K562 (cell line): ENCODE results near the gene LRRC71. TPM values are rescaled to one million over a fixed set of nuclear protein-coding genes. Genes with fewer than 3 reads are reported as not detected.

Experiments used
- ATAC-seq: fragments of 200-7000 bp; cut with Tn5 transposase; 3 replicates; pipeline ENCODE4 v1.9.1; 2020; ENCODE audit warnings: moderate library complexity
- BruUV-seq: library from RNA; stranded (reverse); fragments of 400-500 nt; replicated peaks from 2 replicates; lab custom pipeline; 2021; lab: Mats Ljungman, UMichigan
- CTCF ChIA-PET: fragments of 300-600 bp; formaldehyde crosslinking; extraction: SDS; loops from one replicate; lab custom pipeline; 2021; ENCODE audit warnings: low intra/inter-chr PET ratio; lab: Yijun Ruan, JAX
- POLR2A ChIA-PET: fragments of 300-600, 350-650 bp; sonication (Branson Sonifier 250); formaldehyde crosslinking; extraction: SDS; loops from one replicate; lab custom pipeline; 2021; ENCODE audit warnings: antibody characterized with exemption, inconsistent platforms; lab: Yijun Ruan, JAX
- DNase-seq, 4 experiments: peaks; one replicate each; pipeline versions ENCODE4 v3.0.0 to v3.0.0-alpha.2; 2011 to 2018; ENCODE audit warnings: low spot score in 3 of 4, mixed read lengths in 3 of 4; ENCODE audit errors: extremely low read depth in 1 of 4
- FAIRE-seq: peaks from 2 replicates; lab custom pipeline; 2011; peaks lifted over from hg19 to GRCh38; lab: Jason Lieb, UNC
- H2AFZ ChIP-seq: 2 replicates; pipeline ENCODE4 v1.6.0; 2011; ENCODE audit warnings: low read depth, low read length, control low read depth, inconsistent platforms
- H3K27ac ChIP-seq: fragments of 200-600 bp; 3 replicates; pipeline ENCODE4 v1.8.0; 2011; ENCODE audit warnings: low read depth, mild to moderate bottlenecking, control low read depth, inconsistent platforms, low read length, moderate library complexity, mixed read lengths; ENCODE audit errors: extremely low read depth
- H3K27me3 ChIP-seq, 2 experiments: fragments of 300-600 bp in 1 of 2; 2 replicates in 1 of 2; 3 replicates in 1 of 2; pipeline versions ENCODE4 v1.6.0 to v1.8.0; 2011; ENCODE audit warnings: inconsistent platforms in 2 of 2, low read length in 2 of 2, mild to moderate bottlenecking in 1 of 2, mixed read lengths in 1 of 2, moderate library complexity in 1 of 2; ENCODE audit not compliant: control insufficient read depth in 2 of 2, insufficient read depth in 2 of 2
- H3K36me3 ChIP-seq: fragments of 300-600 bp; 3 replicates; pipeline ENCODE4 v1.8.0; 2011; ENCODE audit warnings: mild to moderate bottlenecking, low read length, inconsistent platforms; ENCODE audit not compliant: control insufficient read depth, insufficient read depth
- H3K4me1 ChIP-seq, 2 experiments: fragments of 200-600 bp in 1 of 2; replicated peaks in 1 of 2; 2 replicates in 1 of 2; 3 replicates in 1 of 2; pipeline versions ENCODE4 v1.5.1 to v1.8.0; 2011; ENCODE audit warnings: inconsistent platforms in 2 of 2, low read length in 2 of 2, mild to moderate bottlenecking in 1 of 2, mixed read lengths in 1 of 2, moderate library complexity in 1 of 2; ENCODE audit not compliant: control insufficient read depth in 2 of 2, insufficient read depth in 2 of 2
- H3K4me2 ChIP-seq: 2 replicates; pipeline ENCODE4 v1.6.1; 2011; ENCODE audit warnings: low read length, control low read depth, inconsistent platforms, mixed read lengths; ENCODE audit not compliant: insufficient read depth
- H3K4me3 ChIP-seq: fragments of 200-600 bp; sonication (generic), shearing (Covaris generic); 2 replicates; pipeline ENCODE4 v1.5.1; 2016; ENCODE audit warnings: control low read depth, inconsistent platforms
- H3K79me2 ChIP-seq: fragments of 200-600 bp; 3 replicates; pipeline ENCODE4 v1.8.0; 2011; ENCODE audit warnings: low read length, inconsistent platforms; ENCODE audit not compliant: control insufficient read depth, insufficient read depth
- H3K9ac ChIP-seq, 2 experiments: 2 replicates each; pipeline versions ENCODE4 v1.6.0 to v1.6.1; 2011; ENCODE audit warnings: low read depth in 2 of 2, low read length in 2 of 2, control low read depth in 1 of 2, inconsistent platforms in 1 of 2, mild to moderate bottlenecking in 1 of 2, mixed read lengths in 1 of 2; ENCODE audit not compliant: insufficient read depth in 1 of 2
- H3K9me1 ChIP-seq: one replicate; pipeline ENCODE4 v1.6.0; 2011; ENCODE audit warnings: inconsistent platforms, mild to moderate bottlenecking, low read length, moderate library complexity; ENCODE audit not compliant: control insufficient read depth, insufficient read depth
- H3K9me3 ChIP-seq: replicated peaks from 2 replicates; pipeline ENCODE4 v1.5.1; 2011; ENCODE audit warnings: low read depth, low read length, inconsistent platforms; ENCODE audit not compliant: control insufficient read depth, insufficient read depth
- H4K20me1 ChIP-seq: replicated peaks from 2 replicates; pipeline ENCODE4 v1.6.1; 2011; ENCODE audit warnings: low read length, inconsistent platforms, mixed read lengths; ENCODE audit not compliant: control insufficient read depth, insufficient read depth
- NEUROD1 ChIP-seq: fragments of 150-350 bp; IDR thresholded peaks from 2 replicates; pipeline ENCODE4 v1.6.1; 2014; ENCODE audit warnings: borderline replicate concordance, low read length, low read depth; ENCODE audit not compliant: partially characterized antibody
- WGBS: fragments of 100-300 bp; shearing (Covaris generic); methylation state at CpG from one replicate; pipeline ENCODE4 v1.1.6; 2016; ENCODE audit warnings: low coverage, mixed read lengths; ENCODE audit not compliant: insufficient coverage; ENCODE audit errors: missing lambda C conversion rate; 5-methylcytosine and 5-hydroxymethylcytosine counted together
- in situ Hi-C: fragments of 300-500 bp; cut with MboI; formaldehyde crosslinking; loops from 4 replicates; pipeline ENCODE4 v1.15.0; 2018; ENCODE audit warnings: inconsistent platforms, mixed read lengths
- intact Hi-C: fragments of 100-400 bp; cut with micrococcal nuclease; formaldehyde crosslinking; loops from 2 replicates; pipeline ENCODE4 v1.14.2; 2022
- polyA plus RNA-seq, 8 experiments: library from polyadenylated mRNA; depleted of rRNA in 4 of 8; stranded (reverse) in 5 of 8; unstranded in 3 of 8; fragments of >200 nt; fragmentation: Nextera tagmentation in 2 of 8; fragmentation: Illumina TruSeq in 1 of 8; extraction: Ambion mirVana in 2 of 8; extraction: Trizol in 1 of 8; gene quantifications; 2 replicates each; pipeline versions ENCODE4 v1.2.1 to v1.2.3, GENCODE V29; 2011 to 2014; ENCODE audit warnings: inconsistent platforms in 1 of 8, missing spikeins in 1 of 8
- total RNA-seq, 7 experiments: library from RNA; depleted of rRNA in 6 of 7; stranded (reverse); fragments of >200 nt in 6 of 7; fragmentation: Illumina TruSeq in 2 of 7; extraction: Trizol in 2 of 7; gene quantifications; 2 replicates each; pipeline versions ENCODE4 v1.2.1 to v1.2.3, GENCODE V29; 2011 to 2021; ENCODE audit warnings: low replicate concordance in 1 of 7
- TF ChIP-seq, protein P1 (sequence below), 2 experiments: fragments of 450-650 bp in 1 of 2; sonication (generic) in 1 of 2; formaldehyde crosslinking in 1 of 2; IDR thresholded peaks in 1 of 2; conservative IDR thresholded peaks in 1 of 2; 2 replicates each; pipeline versions ENCODE4 v1.6.1 to v1.8.1; 2016 to 2023; ENCODE audit warnings: mild to moderate bottlenecking in 2 of 2, moderate library complexity in 2 of 2, inconsistent platforms in 1 of 2, missing genetic modification reagents in 1 of 2

The LRRC71 gene
- total and polyA plus RNA-seq, 9 of the 15 experiments (the other 6 are each of a cell fraction or from before 2014, with no cell fraction given), result 0.06 to 1.2 (median 0.51) TPM; not detected in 1

DNA sequence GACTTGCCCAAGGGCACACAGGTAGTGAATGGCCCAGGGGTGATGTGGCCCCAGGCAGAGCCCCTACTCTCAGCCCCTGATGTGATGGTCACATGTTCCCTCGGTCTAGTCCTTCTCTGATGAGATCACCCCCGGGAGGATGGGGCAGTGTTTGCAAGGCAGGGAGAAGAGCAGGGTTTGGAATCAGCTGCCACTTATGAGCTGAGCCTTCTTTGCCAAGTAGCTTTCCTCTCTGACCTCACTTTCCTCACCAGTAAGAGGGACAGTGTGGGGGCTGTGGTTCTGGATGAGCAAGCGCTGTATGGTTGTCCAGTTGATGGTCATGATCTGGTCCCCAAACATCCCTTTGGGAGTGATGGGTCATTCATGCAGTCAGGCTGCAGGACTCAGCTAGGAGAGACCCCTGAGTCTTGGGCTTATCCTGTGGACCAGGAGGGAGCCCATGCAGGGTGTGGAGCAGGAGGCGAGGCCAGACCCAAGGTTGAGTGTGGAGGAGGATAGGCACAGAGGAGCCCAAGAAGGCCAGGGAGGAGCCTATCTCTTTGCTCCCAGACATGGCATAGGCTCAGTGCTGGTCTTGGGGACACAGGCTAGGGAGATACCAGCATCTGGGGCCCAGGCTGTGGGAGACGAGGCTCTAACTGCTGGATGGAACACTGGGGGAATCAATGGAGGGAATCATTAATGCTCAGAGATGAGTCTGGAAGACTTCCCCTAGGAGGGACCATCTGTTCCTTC, 42.8 kb upstream of the LRRC71 start:
- peak overlapping the region in 1 of 2 experiments; percentile 32; a peak in 1 of 4 replicates for H3K9ac ChIP-seq
- H3K27ac ChIP-seq, result no peak overlapping the region
- H4K20me1 ChIP-seq, result no peaks in the 10 kb centered on the region
- BruUV-seq, result no TSS peak
- H3K27me3 ChIP-seq, result no peaks in the 10 kb centered on the region
- FAIRE-seq (no peak), DNase-seq (no peak), ATAC-seq (no peak; the same call in 2 of the 3 replicates)
- H3K4me3 ChIP-seq, result no peak overlapping the region
- peaks cover 7 to 33% of the 10 kb centered on the region in 2 experiments; a peak in 4 of 5 replicates for H3K4me1 ChIP-seq
- no peak overlapping the region for H3K4me2 ChIP-seq
- ChIA-PET CTCF (no interaction called here), POLR2A (interaction anchor here (0.5 to 1.0 kb wide), 3 partner anchors 13 to 167 kb away, joined by 3 to 4 read pairs (median 3); no protein-coding TSS in a partner anchor)
- TF ChIP-seq, protein P1, sequence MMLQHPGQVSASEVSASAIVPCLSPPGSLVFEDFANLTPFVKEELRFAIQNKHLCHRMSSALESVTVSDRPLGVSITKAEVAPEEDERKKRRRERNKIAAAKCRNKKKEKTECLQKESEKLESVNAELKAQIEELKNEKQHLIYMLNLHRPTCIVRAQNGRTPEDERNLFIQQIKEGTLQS (IDR thresholded peaks at IDR 0.05), result peak; percentile 39; the same call in 1 of the 2 replicates
- TF ChIP-seq, protein P1 (CRISPR knock-in tag; conservative IDR thresholded peaks at IDR 0.05), result no peak
- no peak for TF ChIP-seq NEUROD1
- H2AFZ ChIP-seq, result no peak overlapping the region
- in situ Hi-C loops (no loop called here), intact Hi-C loops (no loop called here)
- H3K9me1 ChIP-seq, result no peaks in the 10 kb centered on the region
- WGBS, result 49% methylated on average over 5 of the region's 5 CpGs
- no peaks in the 10 kb centered on the region; the same call in 1 of the 3 replicates for H3K36me3 ChIP-seq
- H3K79me2 ChIP-seq, result no peaks in the 10 kb centered on the region
- H3K9me3 ChIP-seq, result no peaks in the 10 kb centered on the region
